K562 (cell line): Measurements from ENCODE around the gene PNPLA8. TPM values are rescaled to one million over a fixed set of nuclear protein-coding genes. Genes with fewer than 3 reads are reported as not detected.

Source experiments
- BRCA1 ChIP-seq, 2 experiments: fragments of 450-650 bp in 1 of 2; sonication (generic) in 1 of 2; formaldehyde crosslinking in 1 of 2; IDR thresholded peaks; 2 replicates each; pipeline versions ENCODE4 v1.5.0 to v1.6.1; 2017 to 2020; ENCODE audit warnings: mild to moderate bottlenecking in 1 of 2, missing genetic modification reagents in 1 of 2
- C11orf30 ChIP-seq: fragments of 450-650 bp; IDR thresholded peaks from 2 replicates; pipeline ENCODE4 v1.6.1; 2016; ENCODE audit warnings: low read depth, mild to moderate bottlenecking
- CREM ChIP-seq: IDR thresholded peaks from 2 replicates; pipeline ENCODE4 v1.6.1; 2014; ENCODE audit warnings: antibody characterized with exemption, low read depth
- CSDE1 ChIP-seq, 2 experiments: fragments of 450-650 bp; IDR thresholded peaks; 2 replicates each; pipeline ENCODE4 v1.6.1; 2016; ENCODE audit warnings: mild to moderate bottlenecking in 1 of 2
- EHMT2 ChIP-seq: fragments of 450-650 bp; IDR thresholded peaks from 2 replicates; pipeline ENCODE4 v1.6.1; 2018; ENCODE audit warnings: antibody characterized with exemption
- EZH2 ChIP-seq: IDR thresholded peaks from 2 replicates; pipeline ENCODE4 v1.6.1; 2012; ENCODE audit warnings: low read depth, mild to moderate bottlenecking, inconsistent platforms, low read length, borderline replicate concordance
- FOXK2 ChIP-seq, 2 experiments: fragments of 450-650 bp; IDR thresholded peaks in 1 of 2; conservative IDR thresholded peaks in 1 of 2; 2 replicates each; pipeline ENCODE4 v1.6.1; 2016; ENCODE audit warnings: low read depth in 2 of 2, mild to moderate bottlenecking in 1 of 2
- FOXM1 ChIP-seq, 2 experiments: fragments of 450-650 bp in 1 of 2; sonication (generic) in 1 of 2; formaldehyde crosslinking in 1 of 2; IDR thresholded peaks; 2 replicates each; pipeline versions ENCODE4 v1.6.1 to v1.9.0; 2017 to 2022; ENCODE audit warnings: low read depth in 2 of 2, mild to moderate bottlenecking in 2 of 2, missing genetic modification reagents in 1 of 2, moderate library complexity in 1 of 2
- FUS ChIP-seq: fragments of 200-400 bp; formaldehyde crosslinking; optimal IDR thresholded peaks from 2 replicates; pipeline ENCODE3; 2017; ENCODE audit warnings: low read depth, low read length
- GTF2A2 ChIP-seq: IDR thresholded peaks from 2 replicates; pipeline ENCODE4 v1.6.1; 2016; ENCODE audit warnings: mild to moderate bottlenecking, missing genetic modification characterization, missing compliant biosample characterization
- HINFP ChIP-seq: fragments of 450-650 bp; conservative IDR thresholded peaks from 2 replicates; pipeline ENCODE4 v1.6.1; 2016; ENCODE audit warnings: missing genetic modification characterization, low read depth, mild to moderate bottlenecking, control low read depth, missing compliant biosample characterization
- L3MBTL2 ChIP-seq: fragments of 450-650 bp; IDR thresholded peaks from 2 replicates; pipeline ENCODE4 v1.6.1; 2016; ENCODE audit warnings: mild to moderate bottlenecking, moderate library complexity
- NFIX ChIP-seq: fragments of 250-450 bp; sonication (Bioruptor Pico); IDR thresholded peaks from 2 replicates; pipeline ENCODE4 v1.4.0; 2020; ENCODE audit warnings: low read depth, mild to moderate bottlenecking, moderate library complexity
- SMARCA4 ChIP-seq: fragments of 450-650 bp; IDR thresholded peaks from 2 replicates; pipeline ENCODE4 v1.6.1; 2016
- SMARCA5 ChIP-seq: fragments of 450-650 bp; IDR thresholded peaks from 2 replicates; pipeline ENCODE4 v1.6.1; 2016
- SRSF7 ChIP-seq: fragments of 200-400 bp; formaldehyde crosslinking; optimal IDR thresholded peaks from 2 replicates; pipeline ENCODE3; 2017; ENCODE audit warnings: mild to moderate bottlenecking, low read depth, low read length
- TBP ChIP-seq: optimal IDR thresholded peaks from 2 replicates; pipeline ENCODE3; 2011; ENCODE audit warnings: low read depth, low read length, improper control_type of control experiment
- ZBTB12 ChIP-seq: fragments of 250-450 bp; sonication (Bioruptor Pico); IDR thresholded peaks from 2 replicates; pipeline ENCODE4 v1.4.0; 2020
- ZFX ChIP-seq: sonication (generic); formaldehyde crosslinking; IDR thresholded peaks from 2 replicates; pipeline ENCODE4 v1.8.0; 2022; ENCODE audit warnings: mild to moderate bottlenecking, missing genetic modification reagents, moderate library complexity
- ZNF121 ChIP-seq: sonication (generic); formaldehyde crosslinking; conservative IDR thresholded peaks from 2 replicates; pipeline ENCODE4 v1.8.0; 2022; ENCODE audit warnings: missing genetic modification reagents
- ZNF253 ChIP-seq: fragments of 250-450 bp; sonication (Bioruptor Pico); conservative IDR thresholded peaks from 2 replicates; pipeline ENCODE4 v1.6.1; 2021; ENCODE audit warnings: mild to moderate bottlenecking
- polyA plus RNA-seq, 8 experiments: library from polyadenylated mRNA; depleted of rRNA in 4 of 8; stranded (reverse) in 5 of 8; unstranded in 3 of 8; fragments of >200 nt; fragmentation: Nextera tagmentation in 2 of 8; fragmentation: Illumina TruSeq in 1 of 8; extraction: Ambion mirVana in 2 of 8; extraction: Trizol in 1 of 8; gene quantifications; 2 replicates each; pipeline versions ENCODE4 v1.2.1 to v1.2.3, GENCODE V29; 2011 to 2014; ENCODE audit warnings: inconsistent platforms in 1 of 8, missing spikeins in 1 of 8
- total RNA-seq, 7 experiments: library from RNA; depleted of rRNA in 6 of 7; stranded (reverse); fragments of >200 nt in 6 of 7; fragmentation: Illumina TruSeq in 2 of 7; extraction: Trizol in 2 of 7; gene quantifications; 2 replicates each; pipeline versions ENCODE4 v1.2.1 to v1.2.3, GENCODE V29; 2011 to 2021; ENCODE audit warnings: low replicate concordance in 1 of 7
- TF ChIP-seq, protein P1 (sequence below), 2 experiments: fragments of 450-650 bp in 1 of 2; IDR thresholded peaks; 2 replicates each; pipeline ENCODE4 v1.6.1; 2011 to 2017; ENCODE audit warnings: low read depth in 2 of 2, antibody characterized with exemption in 1 of 2, borderline replicate concordance in 1 of 2, low read length in 1 of 2, mild to moderate bottlenecking in 1 of 2, mixed read lengths in 1 of 2; ENCODE audit not compliant: control insufficient read depth in 1 of 2

PNPLA8 gene
- total and polyA plus RNA-seq, 9 of the 15 experiments (the other 6 are each of a cell fraction or from before 2014, with no cell fraction given): 12.8 to 27.6 (median 16.3) TPM

DNA sequence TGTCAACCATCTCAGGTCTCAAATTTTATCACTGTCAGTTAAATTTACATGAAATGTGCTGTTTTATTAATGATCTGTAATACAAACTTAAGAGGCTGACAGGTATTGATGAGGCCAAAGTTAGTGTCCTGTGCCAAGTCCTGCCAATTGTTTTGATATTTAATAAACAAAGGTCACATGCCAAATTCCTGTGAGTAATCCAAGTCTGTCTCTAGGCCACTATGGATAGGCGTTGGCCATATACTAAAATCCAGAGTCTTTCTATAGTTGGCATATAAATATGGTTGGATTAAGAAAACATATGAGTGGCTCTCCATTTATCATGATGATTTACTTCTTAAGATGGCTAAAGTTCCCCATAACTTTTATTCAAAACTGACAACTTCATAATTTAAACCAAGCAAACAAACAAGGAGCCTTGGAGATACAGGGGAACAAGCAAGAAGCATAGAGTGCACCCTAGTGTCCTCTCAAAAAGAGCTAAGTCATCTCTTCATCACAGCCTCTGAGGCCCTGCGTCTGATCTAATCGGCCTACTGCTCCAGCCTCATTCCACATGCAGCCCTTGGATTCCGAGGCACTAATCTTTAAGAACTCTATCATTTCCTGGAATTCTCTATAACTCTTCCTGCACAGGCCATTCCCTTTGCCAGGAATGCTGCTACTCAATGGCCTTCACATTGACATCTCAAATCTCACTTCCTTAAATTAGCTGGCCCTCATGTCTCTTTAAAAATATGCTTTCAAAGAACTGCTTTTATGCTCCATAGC lies 37.0 kb downstream of the PNPLA8 start (continued):
- TF ChIP-seq, protein P1, sequence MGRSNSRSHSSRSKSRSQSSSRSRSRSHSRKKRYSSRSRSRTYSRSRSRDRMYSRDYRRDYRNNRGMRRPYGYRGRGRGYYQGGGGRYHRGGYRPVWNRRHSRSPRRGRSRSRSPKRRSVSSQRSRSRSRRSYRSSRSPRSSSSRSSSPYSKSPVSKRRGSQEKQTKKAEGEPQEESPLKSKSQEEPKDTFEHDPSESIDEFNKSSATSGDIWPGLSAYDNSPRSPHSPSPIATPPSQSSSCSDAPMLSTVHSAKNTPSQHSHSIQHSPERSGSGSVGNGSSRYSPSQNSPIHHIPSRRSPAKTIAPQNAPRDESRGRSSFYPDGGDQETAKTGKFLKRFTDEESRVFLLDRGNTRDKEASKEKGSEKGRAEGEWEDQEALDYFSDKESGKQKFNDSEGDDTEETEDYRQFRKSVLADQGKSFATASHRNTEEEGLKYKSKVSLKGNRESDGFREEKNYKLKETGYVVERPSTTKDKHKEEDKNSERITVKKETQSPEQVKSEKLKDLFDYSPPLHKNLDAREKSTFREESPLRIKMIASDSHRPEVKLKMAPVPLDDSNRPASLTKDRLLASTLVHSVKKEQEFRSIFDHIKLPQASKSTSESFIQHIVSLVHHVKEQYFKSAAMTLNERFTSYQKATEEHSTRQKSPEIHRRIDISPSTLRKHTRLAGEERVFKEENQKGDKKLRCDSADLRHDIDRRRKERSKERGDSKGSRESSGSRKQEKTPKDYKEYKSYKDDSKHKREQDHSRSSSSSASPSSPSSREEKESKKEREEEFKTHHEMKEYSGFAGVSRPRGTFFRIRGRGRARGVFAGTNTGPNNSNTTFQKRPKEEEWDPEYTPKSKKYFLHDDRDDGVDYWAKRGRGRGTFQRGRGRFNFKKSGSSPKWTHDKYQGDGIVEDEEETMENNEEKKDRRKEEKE (IDR thresholded peaks at IDR 0.05; ENCODE audit: borderline replicate concordance in 1 of 2, control insufficient read depth in 1 of 2, low read depth in 2 of 2, low read length in 1 of 2): no peak
- no peak for TF ChIP-seq EZH2
- TF ChIP-seq SMARCA4: peak; percentile 69
- no peak for TF ChIP-seq SMARCA5
- TF ChIP-seq GTF2A2 (tag): no peak
- TF ChIP-seq FUS: no peak
- TF ChIP-seq L3MBTL2: peak; percentile 78
- TF ChIP-seq FOXK2 (conservative IDR thresholded peaks at IDR 0.05 in 1 of 2, IDR thresholded peaks at IDR 0.05 in 1 of 2; ENCODE audit: low read depth in 2 of 2): 0 out of 4 replicates have a peak, but pooled peaks of 1 of the 2 experiments have one; percentile 12
- no peak for TF ChIP-seq NFIX (CRISPR knock-in tag)
- TF ChIP-seq ZNF121 (CRISPR knock-in tag): no peak
- no peak for TF ChIP-seq TBP
- TF ChIP-seq BRCA1 (IDR thresholded peaks at IDR 0.05): no peak
- no peak for TF ChIP-seq BRCA1 (CRISPR knock-in tag; IDR thresholded peaks at IDR 0.05)
- no peak for TF ChIP-seq EHMT2
- TF ChIP-seq HINFP (tag): no peak
- peak; percentile 11; the same call in 1 of the 2 replicates for TF ChIP-seq FOXM1 (IDR thresholded peaks at IDR 0.05; ENCODE audit: low read depth)
- TF ChIP-seq FOXM1 (CRISPR knock-in tag; IDR thresholded peaks at IDR 0.05; ENCODE audit: low read depth): no peak
- TF ChIP-seq ZBTB12 (CRISPR knock-in tag): no peak
- TF ChIP-seq C11orf30: peak; percentile 95
- TF ChIP-seq CSDE1 (IDR thresholded peaks at IDR 0.05): no peak
- no peak for TF ChIP-seq SRSF7
- peak; percentile 41 for TF ChIP-seq CREM
- TF ChIP-seq ZFX (CRISPR knock-in tag): no peak
- no peak for TF ChIP-seq ZNF253 (CRISPR knock-in tag)
